ENCODE data around the gene WFDC1.
"Not testable (repeated sequence)": the region's sequence is repeated elsewhere in the genome, so short reads cannot be mapped to it uniquely, and the experiment has no call there.

Gene WFDC1

GRCh38 chr16:84330685-84331050 is 36.0 kb downstream of the WFDC1 start:
- no peak for DNase-seq

- no peak for DNase-seq
Observed at GRCh38 chr16:84331998-84332780, 37.5 kb downstream of the WFDC1 start.

GRCh38 chr16:84332975-84333684 is 38.5 kb downstream of the WFDC1 start:
- DNase-seq = no peak

GRCh38 chr16:84334058-84334457 is 39.4 kb downstream of the WFDC1 start:
- DNase-seq = no peak

- DNase-seq = no peak
Observed at GRCh38 chr16:84334482-84334881, 39.8 kb downstream of the WFDC1 start.

- DNase-seq = not testable (repeated sequence)
Observed at GRCh38 chr16:84337236-84337635, 42.6 kb downstream of the WFDC1 start.

- DNase-seq = no peak
Observed at GRCh38 chr16:84339311-84339710, 44.6 kb downstream of the WFDC1 start.

- DNase-seq = no peak
Observed at GRCh38 chr16:84339766-84340165, 45.1 kb downstream of the WFDC1 start.

- DNase-seq = no peak
Observed at GRCh38 chr16:84340325-84341040, 45.8 kb downstream of the WFDC1 start.

GRCh38 chr16:84341528-84342295 is 47.0 kb downstream of the WFDC1 start:
- DNase-seq = no peak

GRCh38 chr16:84343800-84344199 is 49.1 kb downstream of the WFDC1 start:
- not testable (repeated sequence) for DNase-seq

- DNase-seq = no peak
Observed at GRCh38 chr16:84344781-84345180, 50.1 kb downstream of the WFDC1 start.

GRCh38 chr16:84347161-84347560 is 52.5 kb downstream of the WFDC1 start:
- no peak for DNase-seq

GRCh38 chr16:84348386-84348888 is 53.8 kb downstream of the WFDC1 start:
- no peak for DNase-seq

- DNase-seq = no peak
Observed at GRCh38 chr16:84349862-84350684, 55.4 kb downstream of the WFDC1 start.

GRCh38 chr16:84350685-84351400 is 56.2 kb downstream of the WFDC1 start:
- no peak for DNase-seq

- DNase-seq = no peak
Observed at GRCh38 chr16:84351630-84352029, 57.0 kb downstream of the WFDC1 start.

- no peak for DNase-seq
Observed at GRCh38 chr16:84354306-84354705, 59.6 kb downstream of the WFDC1 start.

GRCh38 chr16:84355149-84355548 is 60.5 kb downstream of the WFDC1 start:
- no peak for DNase-seq

GRCh38 chr16:84356176-84356575 is 61.5 kb downstream of the WFDC1 start:
- DNase-seq = no peak

- no peak for DNase-seq
Observed at GRCh38 chr16:84356591-84357116, 62.0 kb downstream of the WFDC1 start.

Data from stimulated activated CD4-positive, alpha-beta T cell treated with anti-CD3 and anti-CD28 coated beads, Interleukin-2, amount 100 ng/mL, for 48 hours (primary cell).